ENCODE data around the gene KCNAB3.

DNA sequence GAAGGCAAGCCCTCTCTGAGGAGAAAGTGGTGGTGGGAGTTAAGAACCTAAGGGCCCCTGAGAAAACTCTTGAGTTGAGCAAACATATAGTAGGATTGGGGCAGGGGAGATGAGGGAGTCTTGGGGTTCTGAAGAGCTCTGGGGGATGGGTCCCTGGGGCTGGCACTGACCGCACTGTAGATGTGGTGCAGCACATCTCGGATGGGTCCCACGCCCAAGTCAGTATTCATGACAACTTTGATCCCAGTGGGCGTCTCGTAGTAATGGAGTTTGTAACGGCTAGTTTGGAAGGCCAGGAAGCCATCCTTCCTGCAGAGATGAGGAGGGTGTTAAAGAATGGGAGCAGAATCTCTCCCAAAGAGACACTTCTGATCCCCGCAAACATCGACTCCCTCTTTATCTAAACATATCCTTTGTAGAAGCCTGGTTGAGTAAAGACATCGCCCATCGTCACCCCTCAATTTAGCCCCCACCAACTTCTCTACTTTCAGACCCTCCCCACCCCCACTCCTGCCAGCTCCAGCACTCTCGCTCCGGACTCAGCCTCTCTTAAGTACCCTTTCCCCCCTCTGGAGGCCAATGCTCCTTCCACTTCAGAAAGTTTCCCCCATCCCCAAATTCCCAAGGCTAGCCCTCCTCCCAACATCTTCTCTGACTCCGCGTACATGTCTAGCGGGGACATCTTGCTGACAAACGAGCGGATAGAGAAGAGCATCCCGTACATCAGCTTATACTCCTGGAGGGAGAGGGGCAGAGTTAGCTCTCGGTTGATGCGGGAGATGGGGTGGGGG, 1.4 kb upstream of the KCNAB3 start:
- TF ChIP-seq, protein P1, sequence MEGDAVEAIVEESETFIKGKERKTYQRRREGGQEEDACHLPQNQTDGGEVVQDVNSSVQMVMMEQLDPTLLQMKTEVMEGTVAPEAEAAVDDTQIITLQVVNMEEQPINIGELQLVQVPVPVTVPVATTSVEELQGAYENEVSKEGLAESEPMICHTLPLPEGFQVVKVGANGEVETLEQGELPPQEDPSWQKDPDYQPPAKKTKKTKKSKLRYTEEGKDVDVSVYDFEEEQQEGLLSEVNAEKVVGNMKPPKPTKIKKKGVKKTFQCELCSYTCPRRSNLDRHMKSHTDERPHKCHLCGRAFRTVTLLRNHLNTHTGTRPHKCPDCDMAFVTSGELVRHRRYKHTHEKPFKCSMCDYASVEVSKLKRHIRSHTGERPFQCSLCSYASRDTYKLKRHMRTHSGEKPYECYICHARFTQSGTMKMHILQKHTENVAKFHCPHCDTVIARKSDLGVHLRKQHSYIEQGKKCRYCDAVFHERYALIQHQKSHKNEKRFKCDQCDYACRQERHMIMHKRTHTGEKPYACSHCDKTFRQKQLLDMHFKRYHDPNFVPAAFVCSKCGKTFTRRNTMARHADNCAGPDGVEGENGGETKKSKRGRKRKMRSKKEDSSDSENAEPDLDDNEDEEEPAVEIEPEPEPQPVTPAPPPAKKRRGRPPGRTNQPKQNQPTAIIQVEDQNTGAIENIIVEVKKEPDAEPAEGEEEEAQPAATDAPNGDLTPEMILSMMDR (IDR thresholded peaks at IDR 0.05): no peak
- TF ChIP-seq POLR2A (IDR thresholded peaks at IDR 0.05): no peak
